ENCODE results near the gene ASXL1. TPM values are rescaled to one million over a fixed set of nuclear protein-coding genes. Genes with fewer than 3 reads are reported as not detected.

ASXL1 gene
- polyA plus RNA-seq, 4 donors = 55.7 to 77.9 (median 65.3) TPM

DNA sequence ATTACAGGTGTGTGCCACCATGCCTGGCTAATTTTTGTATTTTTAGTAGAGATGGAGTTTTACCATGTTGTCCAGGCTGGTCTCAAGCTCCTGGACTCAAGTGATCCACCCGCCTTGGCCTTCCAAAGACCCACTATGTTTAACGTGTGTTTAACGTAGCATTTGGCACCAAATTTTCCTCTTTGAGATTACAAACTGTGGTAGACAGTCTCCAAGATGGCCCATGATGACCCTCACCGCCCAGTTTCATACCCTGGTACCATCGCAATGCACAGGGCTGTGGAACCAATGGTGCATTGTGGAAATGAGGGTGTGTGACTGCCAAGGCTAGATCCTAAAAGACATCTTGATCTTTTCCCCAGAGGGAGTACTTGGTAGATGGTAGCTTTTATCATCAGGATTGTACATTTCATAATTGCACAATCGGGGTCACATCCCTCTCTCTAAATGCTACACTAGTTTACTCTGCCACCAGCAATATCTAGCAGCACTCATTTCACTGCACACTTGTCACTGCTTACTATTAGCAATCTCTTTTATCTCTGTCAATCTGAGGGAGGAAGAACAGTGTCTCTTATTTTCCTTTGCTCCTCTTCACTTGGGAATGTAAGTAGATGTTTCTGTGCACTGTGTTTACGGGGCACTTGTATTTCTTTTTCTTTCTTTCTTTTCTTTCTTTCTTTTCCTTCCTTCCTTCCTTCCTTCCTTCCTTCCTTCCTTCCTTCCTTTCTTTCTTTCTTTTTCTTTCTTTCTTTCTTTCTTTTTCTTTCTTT lies 130.1 kb downstream of the ASXL1 start:
- no peak for DNase-seq (ENCODE audit: low read depth in 4 of 4, low spot score in 2 of 4)

Other genes with a start within 250 kb of the ASXL1 start
- gene TM9SF4, start 248.6 kb upstream of the ASXL1 start, polyA plus RNA-seq (ENCODE audit: insufficient read length in 4 of 4) = 10 to 100 TPM; 66.7 to 72.9 (median 69.4) TPM
- gene PLAGL2, start 150.6 kb upstream of the ASXL1 start, polyA plus RNA-seq (ENCODE audit: insufficient read length in 4 of 4) = 10 to 100 TPM; 18.0 to 24.2 (median 19.3) TPM
- gene POFUT1, start 150.5 kb upstream of the ASXL1 start, polyA plus RNA-seq (ENCODE audit: insufficient read length in 4 of 4) = 10 to 100 TPM; 44.3 to 50.1 (median 44.7) TPM
- 10 to 100 TPM; 38.7 to 45.7 (median 41.4) TPM for gene KIF3B, start 80.7 kb upstream of the ASXL1 start, polyA plus RNA-seq (ENCODE audit: insufficient read length in 4 of 4)
- gene NOL4L, start 227.0 kb downstream of the ASXL1 start, polyA plus RNA-seq (ENCODE audit: insufficient read length in 4 of 4) = 10 to 100 TPM; 42.5 to 67.9 (median 55.9) TPM

Measured in left renal cortex interstitium (tissue), 4 donors.